ENCODE measurements around the gene KCNH2.
"Not testable (repeated sequence)": the region's sequence is repeated elsewhere in the genome, so short reads cannot be mapped to it uniquely, and the experiment has no call there.

KCNH2 gene

GRCh38 chr7:150978126-150978789 lies at the start of gene KCNH2:
TSS of gene KCNH2 (minus strand) at chr7:150978321. CDS start at chr7:150977913, 408 bp downstream.
- peak; percentile 66 for DNase-seq (ENCODE audit: low read depth)
- H3K4me3 ChIP-seq (ENCODE audit: low read depth, low read length), result peak within 1 kb of the TSS; percentile 16
- TF ChIP-seq MYC (IDR thresholded peaks at IDR 0.05; ENCODE audit: low read depth, low read length) (no peak), CTCF (IDR thresholded peaks at IDR 0.05; ENCODE audit: low read depth, low read length) (no peak), POLR2A (IDR thresholded peaks at IDR 0.05; ENCODE audit: extremely low read depth, insufficient read length) (no peak), MAX (IDR thresholded peaks at IDR 0.05; ENCODE audit: low read depth, low read length) (no peak)

- not testable (repeated sequence) for DNase-seq (ENCODE audit: low read depth)
- H3K4me3 ChIP-seq (ENCODE audit: low read depth, low read length), result peak overlapping the region; percentile 93
These were observed 49.6 kb upstream of the KCNH2 start for GRCh38 chr7:151027728-151028130.

- H3K4me3 ChIP-seq (ENCODE audit: low read depth, low read length); DNase-seq (ENCODE audit: low read depth): not testable (repeated sequence)
These were observed 48.9 kb upstream of the KCNH2 start for GRCh38 chr7:151026771-151027727.

GRCh38 chr7:151025924-151026671 lies 48.0 kb upstream of the KCNH2 start:
- no peak overlapping the region for H3K4me3 ChIP-seq (ENCODE audit: low read depth, low read length)
- DNase-seq (ENCODE audit: low read depth), result no peak
- TF ChIP-seq CTCF (IDR thresholded peaks at IDR 0.05; ENCODE audit: low read depth, low read length), result no peak
- TF ChIP-seq MYC (IDR thresholded peaks at IDR 0.05; ENCODE audit: low read depth, low read length), result no peak
- TF ChIP-seq MAX (IDR thresholded peaks at IDR 0.05; ENCODE audit: low read depth, low read length), result no peak
- no peak for TF ChIP-seq POLR2A (IDR thresholded peaks at IDR 0.05; ENCODE audit: extremely low read depth, insufficient read length)

- no peak for TF ChIP-seq MAX (IDR thresholded peaks at IDR 0.05; ENCODE audit: low read depth, low read length)
- no peak within 1 kb of the TSS for H3K4me3 ChIP-seq (ENCODE audit: low read depth, low read length)
These were observed 46.4 kb upstream of the KCNH2 start, which contains the start of gene ATG9B for GRCh38 chr7:151024435-151025056. TSS of gene ATG9B (minus strand) at chr7:151024494. CDS start at chr7:151024423, 71 bp downstream.

GRCh38 chr7:151023232-151023631 lies 45.1 kb upstream of the KCNH2 start:
- H3K4me3 ChIP-seq (ENCODE audit: low read depth, low read length), result no peak overlapping the region
- no peak for TF ChIP-seq MAX (IDR thresholded peaks at IDR 0.05; ENCODE audit: low read depth, low read length)
- no peak for DNase-seq (ENCODE audit: low read depth)

More at GRCh38 chr7:151024435-151025056, 46.4 kb upstream of the KCNH2 start, which contains the start of gene ATG9B:
- no peak for DNase-seq (ENCODE audit: low read depth)

GRCh38 chr7:151020231-151020630 lies 42.1 kb upstream of the KCNH2 start:
- no peak overlapping the region for H3K4me3 ChIP-seq (ENCODE audit: low read depth, low read length)
- no peak for DNase-seq (ENCODE audit: low read depth)
- TF ChIP-seq POLR2A (IDR thresholded peaks at IDR 0.05; ENCODE audit: extremely low read depth, insufficient read length), result no peak
- TF ChIP-seq MAX (IDR thresholded peaks at IDR 0.05; ENCODE audit: low read depth, low read length), result no peak
- no peak for TF ChIP-seq CTCF (IDR thresholded peaks at IDR 0.05; ENCODE audit: low read depth, low read length)
- no peak for TF ChIP-seq MYC (IDR thresholded peaks at IDR 0.05; ENCODE audit: low read depth, low read length)
